Central memory CD4-positive, alpha-beta T cell (primary cell): ENCODE measurements around the gene ATP6V0D1.
A peak's percentile ranks its signal among the peaks of the same experiment; 100 is the strongest.

Experiments
- DNase-seq: peaks from one replicate; pipeline ENCODE4 v3.0.0; 2022

Gene ATP6V0D1

DNA sequence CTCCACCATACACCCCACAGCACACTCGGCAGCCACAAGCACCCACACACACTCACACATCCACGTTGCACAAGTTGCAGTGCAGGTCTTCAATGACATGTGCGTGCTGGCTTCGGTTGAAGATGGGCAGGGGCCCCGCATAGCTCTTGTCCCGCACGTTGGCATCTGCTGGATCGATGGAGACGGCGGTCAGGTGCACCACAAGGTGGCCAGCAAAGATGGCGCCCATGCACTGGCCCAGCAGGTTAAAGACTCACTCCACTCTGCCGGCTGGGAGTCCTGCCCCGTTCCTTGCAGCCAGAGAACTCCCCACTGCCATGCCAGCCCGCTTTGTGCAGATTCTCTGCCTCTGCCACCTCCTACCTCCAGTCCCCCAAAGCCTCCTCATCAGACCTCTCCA, 80.1 kb downstream of the ATP6V0D1 start:
- DNase-seq: no peak

DNA sequence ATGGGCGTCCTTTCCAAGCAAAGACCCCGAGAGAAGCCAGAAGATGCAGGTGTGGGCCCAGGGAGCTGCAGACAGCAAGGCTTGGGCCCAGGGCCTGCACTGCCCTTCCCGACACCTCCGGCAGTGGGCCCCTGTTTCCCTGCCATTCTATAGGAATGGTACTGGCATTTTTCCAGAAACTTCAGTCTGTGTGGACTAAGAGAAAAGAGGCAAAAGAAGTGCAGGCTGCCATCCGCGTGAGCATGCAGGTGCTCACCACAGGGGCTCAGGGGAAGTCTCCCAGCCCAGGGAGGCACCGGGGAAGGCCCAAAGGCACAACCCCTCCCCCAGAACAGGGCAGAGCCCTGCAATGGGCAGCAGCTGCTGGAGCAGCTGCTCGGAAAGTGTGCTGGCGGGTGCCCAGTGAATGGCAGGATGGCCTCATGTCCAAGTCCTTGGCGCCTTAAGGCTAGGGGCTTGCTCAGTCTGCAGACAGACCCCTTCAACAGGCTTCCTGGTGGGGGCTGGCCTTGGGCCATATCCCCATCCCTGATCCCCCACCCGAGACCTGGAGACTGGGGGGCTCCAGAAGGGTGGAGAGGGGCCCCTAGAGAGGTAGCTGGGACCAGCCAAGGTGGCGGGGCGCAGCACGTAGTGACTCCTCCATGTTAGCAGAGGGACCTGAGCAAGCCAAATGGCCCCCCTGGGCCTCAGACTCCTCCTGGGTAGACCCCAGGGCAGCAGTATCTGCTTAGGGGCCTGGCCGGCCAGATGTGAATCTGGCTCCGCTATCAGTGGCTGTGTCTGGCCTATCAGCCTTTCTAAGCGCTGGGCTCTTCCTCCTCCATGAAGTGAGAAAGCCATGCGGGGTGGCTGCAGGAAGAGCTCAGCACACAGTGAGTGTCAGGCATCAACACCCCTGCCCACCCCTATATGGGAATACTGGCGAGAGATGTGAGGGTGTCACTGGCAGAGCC, 80.9 kb downstream of the ATP6V0D1 start:
- DNase-seq: no peak

DNA sequence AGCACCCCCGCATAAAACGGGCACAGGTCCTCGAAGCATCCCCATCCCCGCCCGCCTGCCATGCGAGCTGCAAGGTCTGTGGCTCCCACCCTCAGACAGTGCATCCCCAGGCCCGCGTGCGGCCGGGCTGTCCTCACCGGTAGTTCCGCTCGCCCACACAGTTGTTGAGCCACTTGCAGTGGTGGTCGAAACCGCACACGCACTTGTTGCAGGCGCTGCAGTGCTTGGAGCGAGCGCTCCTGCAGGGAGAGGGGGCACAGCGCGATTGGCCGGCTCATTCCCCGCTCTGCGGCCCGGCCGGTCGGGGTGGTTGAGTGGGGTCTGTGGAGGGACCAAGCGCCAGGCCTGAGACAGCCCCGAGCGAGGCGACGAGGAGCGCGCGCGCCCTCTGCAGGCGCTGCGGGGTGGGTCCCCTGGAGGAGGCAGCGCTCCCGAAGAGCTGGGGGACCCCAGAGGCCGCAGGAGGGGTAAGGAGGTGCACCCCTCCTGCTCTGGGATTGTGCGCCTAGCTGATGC, 81.7 kb downstream of the ATP6V0D1 start:
- DNase-seq: peak; percentile 14

DNA sequence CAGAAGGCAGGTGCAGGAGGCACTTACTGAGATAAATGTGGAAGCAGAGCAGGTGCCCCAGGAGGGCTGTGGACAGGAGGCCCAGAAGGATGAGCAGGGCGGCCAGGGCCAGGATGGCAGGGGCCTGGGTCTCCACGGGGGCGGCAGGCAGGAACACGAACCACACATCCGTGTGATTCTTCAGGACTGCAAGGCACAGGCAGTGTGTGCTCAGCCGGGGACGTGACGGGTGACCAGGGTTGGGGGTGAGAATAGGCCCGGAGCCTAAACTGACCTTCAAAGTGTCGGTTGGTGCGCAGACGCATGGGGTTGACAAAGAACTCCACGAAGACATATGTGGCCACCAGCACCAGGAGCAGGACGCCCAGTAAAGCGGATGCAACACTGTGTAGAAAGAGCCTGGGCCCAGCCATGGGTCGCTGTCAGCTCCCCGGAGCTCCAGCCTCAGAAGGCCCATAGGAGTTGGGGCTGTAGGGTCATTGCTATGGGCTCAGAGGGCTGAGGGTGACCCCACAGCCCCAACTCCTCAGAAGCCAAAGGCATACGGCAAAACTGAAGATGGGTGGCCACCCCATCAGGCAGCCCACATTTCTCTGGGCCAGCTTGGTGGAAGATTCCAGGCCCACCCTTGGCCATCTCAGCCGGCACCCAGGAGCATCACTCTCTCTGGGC, 82.3 kb downstream of the ATP6V0D1 start:
- no peak for DNase-seq

DNA sequence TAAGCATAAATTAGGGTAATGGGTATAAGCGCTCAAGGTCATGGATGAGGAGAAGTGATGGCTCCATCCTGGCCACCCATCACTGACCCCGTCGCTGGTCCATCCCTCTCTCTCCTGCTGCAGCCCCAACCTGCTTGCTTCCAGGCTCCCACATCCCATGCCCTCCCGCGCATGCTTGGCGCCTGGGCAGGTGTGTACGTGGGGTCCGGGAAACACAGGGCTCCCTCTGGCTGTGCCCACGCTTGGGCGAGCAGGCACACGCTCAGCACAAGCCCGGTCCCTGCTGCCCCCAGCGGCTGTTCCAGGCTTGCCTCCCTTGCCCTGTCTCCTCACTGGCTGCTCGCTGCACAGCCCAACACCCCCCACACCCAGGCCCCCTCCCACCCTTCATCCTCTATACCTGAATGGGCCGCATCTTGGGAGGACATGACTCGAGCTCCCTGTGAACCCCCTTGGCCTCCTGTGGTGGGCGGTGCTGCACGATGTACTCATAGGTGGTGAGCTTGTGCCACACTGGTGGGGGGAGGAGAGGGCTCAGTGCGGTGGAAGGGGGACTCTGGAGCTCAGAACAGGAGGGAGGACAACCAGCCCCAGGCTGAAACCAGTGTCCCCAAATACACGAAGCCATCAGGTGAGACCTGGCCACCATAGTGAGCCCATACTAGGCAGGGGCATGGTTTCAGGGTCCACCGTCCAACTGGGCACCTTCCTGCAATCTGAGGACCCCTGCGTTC, 83.0 kb downstream of the ATP6V0D1 start:
- no peak for DNase-seq

DNA sequence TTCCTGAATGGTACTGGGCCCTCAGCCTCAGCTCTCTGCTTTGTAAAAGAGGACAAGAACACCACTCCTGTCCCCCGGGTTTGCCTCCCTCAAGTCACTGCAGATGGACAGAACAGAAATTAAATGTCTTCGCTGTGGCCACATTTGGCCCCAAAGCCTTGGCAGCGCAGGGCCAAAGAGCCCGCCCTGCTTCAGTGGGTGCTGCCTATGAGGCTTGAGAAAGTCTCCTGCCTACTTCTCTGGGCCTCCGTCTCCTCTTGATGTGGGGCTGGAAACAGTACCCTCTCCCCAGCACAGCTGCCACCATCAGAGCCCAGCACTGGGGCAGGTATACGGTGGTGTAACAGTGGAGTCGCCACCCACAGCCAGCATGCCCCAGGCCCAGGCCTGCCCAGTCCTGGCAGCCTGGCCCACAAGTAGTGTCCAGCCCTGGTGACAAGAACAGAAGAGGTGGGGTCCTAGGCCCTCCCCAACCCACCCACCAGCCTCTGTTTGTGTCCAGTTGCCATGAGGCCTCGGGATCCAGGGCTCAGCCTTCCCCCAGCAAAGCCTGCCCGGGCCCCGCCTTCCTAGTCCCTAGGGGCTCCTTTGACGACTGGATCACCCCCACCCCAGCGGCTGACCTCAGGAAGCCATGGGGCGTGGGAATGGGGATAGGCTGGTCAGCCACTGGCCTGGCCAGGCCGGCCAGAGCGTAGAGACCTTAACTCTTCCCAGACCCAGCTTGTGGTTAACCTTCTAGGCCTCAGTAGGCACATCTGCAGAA, 83.7 kb downstream of the ATP6V0D1 start:
- no peak for DNase-seq

DNA sequence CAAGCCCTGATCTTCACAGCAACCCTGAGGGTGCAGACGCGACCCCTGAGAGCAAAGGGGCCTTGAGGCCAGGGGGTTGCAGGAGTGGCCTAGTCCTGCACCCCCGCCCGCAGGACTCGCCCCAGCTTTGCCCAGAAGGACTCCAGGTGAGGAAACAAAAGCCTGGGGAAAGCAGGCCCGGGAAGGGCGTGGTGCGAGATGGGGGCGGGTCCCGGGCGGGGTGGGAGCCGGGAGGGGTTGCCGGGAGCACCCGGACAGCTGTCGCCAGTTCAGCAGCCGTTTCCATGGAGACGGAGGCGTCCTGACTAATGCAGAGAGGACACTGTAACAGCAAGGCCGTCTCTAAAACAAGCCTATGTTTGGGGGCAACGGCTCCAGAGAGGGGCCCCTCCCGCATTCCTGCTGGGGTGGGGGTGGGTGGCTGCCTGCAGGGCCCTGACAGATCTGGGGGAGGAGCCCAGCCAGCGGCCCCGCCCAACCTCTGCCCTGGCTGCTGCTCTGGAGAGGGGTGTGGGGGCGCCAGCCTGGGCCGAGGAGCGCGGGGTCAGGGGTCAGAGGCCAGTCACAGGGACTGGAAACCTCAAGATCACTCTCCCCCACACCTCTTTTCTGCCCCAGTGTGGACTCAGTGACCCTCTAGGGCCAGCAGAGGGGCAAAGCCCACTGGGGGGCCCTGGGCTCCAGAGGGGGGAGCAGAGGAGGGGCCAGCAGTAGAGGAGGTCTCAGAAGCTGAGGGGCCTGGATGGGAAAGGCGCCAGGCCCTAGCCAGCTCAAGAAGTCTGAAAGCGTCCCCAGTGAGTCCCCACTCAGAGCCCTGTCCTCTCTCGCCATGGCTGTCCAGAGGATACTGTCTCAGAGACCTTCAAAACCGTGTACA, 84.6 kb downstream of the ATP6V0D1 start:
- no peak for DNase-seq

DNA sequence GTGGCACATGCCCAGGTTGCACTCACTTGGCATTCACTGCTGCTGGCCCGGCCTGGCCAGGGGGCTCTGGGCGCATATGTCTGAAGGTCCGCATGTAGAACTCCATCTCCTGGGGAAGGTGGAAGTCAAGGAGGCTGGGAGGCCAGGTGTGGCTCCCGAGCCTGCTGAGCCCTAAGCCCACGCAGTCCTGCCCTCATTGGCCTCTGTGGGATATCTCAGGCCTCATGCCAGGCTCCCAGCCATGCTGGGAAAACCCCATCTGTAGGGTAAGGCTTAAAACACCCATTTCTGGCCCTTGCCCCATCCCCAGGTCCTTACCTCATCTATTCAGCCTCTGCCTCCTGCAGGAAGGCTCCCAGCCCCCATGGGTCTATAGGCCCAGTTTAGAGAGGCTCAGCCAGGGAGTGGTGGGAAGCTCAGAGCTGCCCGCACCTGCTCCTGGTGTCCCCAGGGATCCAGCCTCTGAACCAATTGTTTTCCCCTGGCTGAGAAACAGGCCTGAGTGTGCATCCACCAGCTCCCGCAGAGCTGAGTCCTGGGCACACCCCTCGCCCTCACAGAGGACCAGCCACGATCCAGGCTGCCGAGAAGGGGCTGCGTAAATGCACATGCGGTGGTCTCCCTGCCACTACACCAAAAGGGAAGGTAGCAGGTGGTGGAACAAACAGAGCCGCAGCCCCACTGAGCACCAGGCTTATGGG, 85.3 kb downstream of the ATP6V0D1 start:
- DNase-seq: no peak

DNA sequence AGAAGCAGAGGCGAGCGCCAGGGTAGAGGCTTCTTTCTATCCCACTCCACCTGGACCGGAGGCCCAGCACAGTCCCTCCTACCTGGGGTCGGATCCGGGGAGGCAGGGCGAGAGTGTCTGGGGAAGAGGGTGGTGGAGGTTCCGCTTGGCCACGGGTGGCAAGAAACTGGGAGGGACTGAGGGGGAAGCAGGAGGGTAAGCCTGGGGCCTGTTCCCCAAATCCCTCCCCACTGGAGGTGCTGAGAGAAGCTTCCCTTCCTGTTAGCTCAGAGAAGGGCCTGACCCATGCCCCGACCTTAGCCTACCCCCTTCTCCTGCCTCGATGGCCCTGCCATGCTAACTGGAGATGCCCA, 85.9 kb downstream of the ATP6V0D1 start:
- DNase-seq: no peak

DNA sequence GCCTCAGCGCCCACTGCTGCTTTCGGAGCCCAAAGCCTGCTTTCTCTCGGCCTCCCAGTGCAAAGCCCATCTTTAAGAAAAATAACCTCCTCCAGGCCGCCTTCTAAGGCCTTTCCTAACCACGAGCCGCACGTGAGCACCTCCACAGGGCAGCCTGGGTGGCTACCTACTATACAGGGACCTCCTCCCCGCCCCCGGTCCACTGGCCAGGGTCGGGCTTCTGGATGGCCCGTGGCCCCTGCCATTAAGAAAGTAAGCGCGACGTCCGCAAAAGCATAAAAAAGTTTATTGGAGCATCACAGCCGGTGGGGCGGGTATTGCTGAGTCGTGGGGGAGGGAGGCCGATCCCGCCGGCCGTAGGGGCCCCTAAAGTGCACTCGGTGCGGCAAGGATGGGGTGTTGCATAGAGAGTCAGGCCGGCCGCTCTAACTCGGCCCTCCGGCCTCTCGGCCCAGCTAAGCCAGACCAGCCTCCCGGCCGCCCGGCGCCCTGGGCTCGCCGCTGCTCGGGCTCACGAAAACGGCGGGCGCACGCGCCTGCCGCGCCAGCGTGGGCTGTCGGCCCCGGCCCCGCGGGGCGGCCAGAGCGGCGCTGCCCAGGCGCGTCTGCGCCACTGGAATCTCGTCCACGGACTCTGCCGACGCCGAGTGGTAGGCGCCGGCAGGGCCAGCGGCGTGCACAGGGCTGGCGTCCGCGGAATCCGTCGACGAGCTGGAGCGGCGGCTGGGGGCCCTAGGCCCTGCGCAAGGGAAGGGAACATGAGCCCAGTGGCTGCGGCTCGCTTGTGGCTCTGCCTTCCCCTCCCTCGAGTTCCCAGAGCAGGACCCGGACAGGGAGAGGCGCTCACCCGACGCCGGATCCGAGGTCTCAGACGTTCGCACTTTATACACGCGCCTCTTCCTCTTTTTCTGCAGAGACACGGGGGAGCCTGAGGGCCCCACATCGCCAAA, 86.5 kb downstream of the ATP6V0D1 start:
- no peak for DNase-seq

DNA sequence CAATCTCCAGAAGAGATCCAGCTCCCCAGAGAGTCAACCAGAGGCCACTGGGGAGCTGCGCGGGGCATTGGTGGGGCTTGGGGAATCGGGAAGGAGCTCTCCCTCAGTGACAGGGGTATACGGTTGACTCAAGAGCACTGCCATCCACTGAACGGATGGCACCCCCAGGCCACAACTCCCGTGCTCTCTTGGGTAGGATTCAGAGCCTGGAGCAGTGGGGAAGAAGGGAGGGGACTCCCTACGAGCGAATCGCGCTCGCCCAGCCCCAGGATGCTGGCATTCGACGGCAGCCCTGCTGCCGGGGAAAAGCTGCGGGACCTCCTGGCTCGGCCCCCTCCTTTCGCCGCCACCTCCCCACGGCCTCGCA, 87.2 kb downstream of the ATP6V0D1 start:
- no peak for DNase-seq

DNA sequence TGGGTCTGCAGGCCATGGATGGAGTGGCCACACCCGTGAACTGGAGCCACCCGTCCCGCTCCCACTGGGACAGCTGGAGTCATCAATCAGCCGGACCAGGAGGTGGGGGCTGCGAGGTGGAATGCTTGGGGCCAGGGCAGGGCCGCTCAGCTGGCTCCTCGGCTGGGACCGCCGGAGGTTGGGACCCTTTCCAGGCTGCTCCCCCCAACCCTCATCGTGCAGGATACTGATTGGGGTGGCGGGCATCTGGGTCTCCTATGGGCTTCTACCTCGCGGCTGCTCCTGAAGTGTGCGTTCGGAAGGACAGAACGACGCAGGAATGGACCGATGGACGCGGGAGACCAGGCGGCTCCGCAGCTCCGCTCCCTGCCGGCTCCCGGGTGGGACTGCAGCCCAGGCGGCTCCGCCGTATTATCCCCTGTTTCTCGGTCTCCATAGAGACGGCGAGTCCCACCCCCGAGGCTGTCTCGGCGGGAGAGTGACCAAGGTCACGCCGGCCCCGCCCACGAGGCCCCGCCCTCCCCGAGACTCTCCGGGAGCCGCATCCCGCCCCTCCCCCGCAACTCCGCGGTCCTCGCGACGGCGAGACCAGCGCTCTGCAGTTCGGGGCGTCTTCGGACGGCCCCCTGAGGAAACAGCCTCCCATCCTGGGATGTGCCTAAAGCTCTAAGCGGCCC, 87.7 kb downstream of the ATP6V0D1 start, which contains the start of gene TPPP3:
Gene TPPP3 (minus strand): TSS at position 388 of the 677 bp plus-strand sequence. CDS start 2,387 bp downstream, outside the sequence.
- DNase-seq: peak; percentile 17

DNA sequence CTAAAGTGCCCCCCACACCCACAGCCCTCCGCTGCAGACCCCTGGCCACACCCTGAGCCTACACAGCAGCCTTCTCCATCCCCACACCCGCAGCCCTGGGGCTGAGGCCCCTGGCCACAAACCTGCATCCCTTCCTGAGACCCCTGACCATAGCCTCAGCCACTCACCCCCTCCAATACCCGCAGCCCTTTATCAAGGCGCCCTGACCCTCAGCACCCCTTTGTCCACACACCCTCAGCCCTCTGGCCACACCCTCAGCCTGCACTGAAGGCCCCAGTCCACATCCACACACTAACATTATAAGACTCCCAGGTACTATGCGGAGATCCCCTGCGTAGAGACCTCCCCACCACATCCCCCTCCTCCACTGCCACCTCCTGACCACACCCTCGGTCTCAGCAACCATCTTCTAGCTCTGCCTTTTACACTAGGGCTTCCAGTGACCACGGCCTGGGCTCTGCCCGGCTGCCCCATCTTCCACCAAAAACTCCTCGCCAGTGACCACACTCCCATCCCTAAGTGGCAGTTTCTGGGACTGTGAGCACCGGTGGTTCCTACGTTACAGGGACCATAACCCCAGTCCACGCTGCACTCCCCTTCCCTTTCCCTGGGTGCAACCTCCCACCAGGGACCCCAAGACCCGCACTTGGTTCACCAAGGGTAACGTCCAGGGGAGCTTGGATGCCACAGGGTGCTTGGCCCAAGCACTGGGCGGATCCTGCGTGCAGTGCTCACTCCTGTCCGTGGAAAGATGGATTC, 88.5 kb downstream of the ATP6V0D1 start:
- no peak for DNase-seq

DNA sequence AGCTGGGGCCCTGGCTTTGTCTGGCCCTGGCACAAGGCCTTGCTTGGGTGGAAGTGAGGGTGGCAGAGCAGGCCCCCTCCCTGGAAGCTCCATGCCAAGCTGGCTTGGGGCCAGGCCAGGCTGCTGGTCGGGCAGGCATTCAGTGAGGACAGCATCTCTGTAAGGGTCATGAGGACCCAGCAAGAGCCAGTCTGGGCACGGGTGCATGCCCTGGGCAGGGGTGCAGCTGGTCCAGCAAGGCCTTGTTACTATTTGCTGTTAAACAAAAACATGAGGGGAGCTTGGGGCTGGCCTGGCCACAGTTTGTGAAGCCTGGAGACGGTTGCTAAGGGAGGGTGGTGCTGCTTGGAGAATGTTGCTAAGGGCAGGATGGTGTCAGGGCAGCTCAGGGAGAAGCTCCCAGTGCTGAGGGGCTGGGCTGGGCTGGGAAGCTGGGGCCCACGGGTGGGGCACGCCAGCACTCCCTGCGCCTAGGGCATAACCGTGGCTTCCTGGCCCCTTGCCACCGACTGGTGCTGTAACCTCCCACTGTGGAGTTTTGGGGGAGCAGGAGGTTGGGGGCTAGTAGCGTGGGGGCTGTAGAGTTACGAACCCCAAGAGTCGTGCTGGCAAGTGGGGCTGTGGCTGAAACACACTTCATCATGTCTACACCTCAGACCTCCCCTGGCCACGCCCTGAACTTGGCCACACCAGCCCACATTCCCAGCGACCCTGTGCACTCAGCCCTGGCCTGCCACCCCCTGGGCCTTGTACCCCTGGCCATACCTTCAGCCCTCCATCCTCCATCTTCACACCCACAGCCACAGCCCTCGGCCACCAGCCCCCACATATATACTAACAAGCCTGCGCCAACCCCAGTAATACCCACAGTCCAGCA, 89.3 kb downstream of the ATP6V0D1 start:
- no peak for DNase-seq

DNA sequence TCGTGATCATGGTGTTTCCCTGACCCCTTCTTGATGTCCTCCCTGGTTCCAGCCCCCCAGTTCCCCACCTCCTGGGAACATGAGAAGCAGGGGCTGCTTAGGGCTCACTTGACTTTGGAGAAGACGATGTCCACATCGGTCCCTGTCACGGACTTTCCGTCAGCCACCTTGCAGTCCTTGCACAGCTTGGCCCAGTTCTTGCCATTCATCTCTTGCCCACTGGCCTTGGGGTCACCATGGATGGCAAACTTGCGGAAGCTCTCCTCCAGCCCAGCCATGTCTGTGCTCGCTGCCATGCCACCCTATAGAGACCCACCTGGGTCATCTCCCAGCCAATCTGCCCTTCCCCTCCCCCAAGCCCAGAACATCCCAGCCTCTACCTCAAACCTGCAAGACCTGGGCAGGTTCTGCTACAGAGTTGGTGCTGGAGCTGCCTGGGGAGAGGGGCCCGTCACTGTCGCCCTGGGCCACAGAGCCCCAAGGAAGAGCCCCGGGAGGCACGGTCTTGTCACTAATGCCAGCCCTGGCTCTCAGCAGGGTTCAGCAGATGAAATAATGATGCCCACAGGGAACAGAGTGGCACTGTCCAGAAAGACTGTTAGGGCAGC, 90.0 kb downstream of the ATP6V0D1 start:
- no peak for DNase-seq
